Measurements from ENCODE around the gene BDH1.
"Not testable (repeated sequence)": the region's sequence is repeated elsewhere in the genome, so short reads cannot be mapped to it uniquely, and the experiment has no call there.

The BDH1 gene

DNA sequence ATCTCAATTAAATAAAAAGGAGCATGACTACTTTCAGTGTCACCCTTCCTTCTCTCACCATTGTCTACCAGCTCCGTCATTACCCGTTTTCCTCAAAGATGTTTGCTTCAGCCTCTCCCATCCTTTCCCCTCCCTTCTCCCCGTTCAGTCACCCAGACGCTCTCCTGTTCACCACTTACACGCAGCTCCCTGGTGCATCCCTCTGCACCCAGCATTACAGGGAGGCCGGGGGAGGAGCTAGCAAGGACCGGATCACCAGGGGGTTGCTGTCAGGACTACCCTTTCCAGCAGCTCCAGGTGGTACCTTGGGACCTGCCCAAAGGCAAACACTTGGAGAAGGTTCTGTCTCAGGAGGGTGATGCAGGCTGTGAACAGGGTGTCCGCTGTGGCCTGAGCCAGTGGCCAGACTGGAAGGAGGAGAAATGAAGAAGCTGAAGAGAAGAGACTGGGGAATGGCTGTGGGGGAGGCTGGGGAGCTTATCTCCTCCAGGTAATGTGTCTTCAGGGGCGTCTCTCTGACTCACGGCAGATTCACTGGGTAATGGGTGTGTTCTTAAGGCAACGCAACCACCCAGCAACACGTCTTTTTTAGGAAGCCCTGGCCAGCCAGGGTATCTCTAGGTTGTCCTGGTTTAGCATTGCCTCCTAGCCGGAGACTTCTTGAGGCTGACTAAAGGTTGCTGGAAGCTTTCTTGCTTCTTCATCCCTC is 21.8 kb upstream of the BDH1 start:
- no peak for DNase-seq

- DNase-seq = no peak
Measured at GRCh38 chr3:197576838-197577237, 21.1 kb upstream of the BDH1 start.

GRCh38 chr3:197575362-197575761 is 19.6 kb upstream of the BDH1 start:
- DNase-seq = no peak

DNA sequence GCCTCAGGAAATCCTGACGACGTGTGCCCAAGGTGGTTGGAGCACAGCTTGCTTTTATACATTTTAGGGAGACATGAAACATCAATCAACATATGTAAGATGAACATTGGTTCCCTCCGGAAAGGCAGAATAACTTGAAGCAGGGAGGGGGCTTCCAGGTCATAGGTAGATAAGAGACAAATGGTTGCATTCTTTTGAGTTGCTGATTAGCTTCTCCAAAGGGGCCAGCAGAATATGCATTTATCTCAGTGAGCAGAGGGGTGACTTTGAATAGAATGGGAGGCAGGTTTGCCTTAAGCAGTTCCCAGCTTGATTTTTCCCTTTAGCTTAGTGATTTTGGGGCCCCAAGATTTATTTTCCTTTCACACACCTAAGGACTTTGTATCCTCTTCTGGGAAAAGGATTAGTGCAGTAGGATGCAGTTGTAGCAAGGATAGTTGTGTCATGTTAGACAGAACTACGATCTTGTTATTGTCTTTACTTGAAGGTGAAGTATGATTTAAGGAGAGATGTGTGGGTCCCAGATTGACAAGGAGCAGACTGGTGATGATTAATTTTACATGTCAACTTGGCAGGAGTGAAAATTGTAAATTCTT is 18.7 kb upstream of the BDH1 start:
- not testable (repeated sequence) for DNase-seq

GRCh38 chr3:197573048-197573767 is 17.4 kb upstream of the BDH1 start:
- DNase-seq = no peak

- DNase-seq = not testable (repeated sequence)
Measured at GRCh38 chr3:197571880-197572172, 16.1 kb upstream of the BDH1 start.

GRCh38 chr3:197571074-197571879 is 15.5 kb upstream of the BDH1 start:
- not testable (repeated sequence) for DNase-seq

- not testable (repeated sequence) for DNase-seq
Measured at GRCh38 chr3:197569433-197569832, 13.7 kb upstream of the BDH1 start.

GRCh38 chr3:197567904-197568681 is 12.3 kb upstream of the BDH1 start:
- DNase-seq = no peak

GRCh38 chr3:197566155-197566554 is 10.4 kb upstream of the BDH1 start:
- DNase-seq = not testable (repeated sequence)

DNA sequence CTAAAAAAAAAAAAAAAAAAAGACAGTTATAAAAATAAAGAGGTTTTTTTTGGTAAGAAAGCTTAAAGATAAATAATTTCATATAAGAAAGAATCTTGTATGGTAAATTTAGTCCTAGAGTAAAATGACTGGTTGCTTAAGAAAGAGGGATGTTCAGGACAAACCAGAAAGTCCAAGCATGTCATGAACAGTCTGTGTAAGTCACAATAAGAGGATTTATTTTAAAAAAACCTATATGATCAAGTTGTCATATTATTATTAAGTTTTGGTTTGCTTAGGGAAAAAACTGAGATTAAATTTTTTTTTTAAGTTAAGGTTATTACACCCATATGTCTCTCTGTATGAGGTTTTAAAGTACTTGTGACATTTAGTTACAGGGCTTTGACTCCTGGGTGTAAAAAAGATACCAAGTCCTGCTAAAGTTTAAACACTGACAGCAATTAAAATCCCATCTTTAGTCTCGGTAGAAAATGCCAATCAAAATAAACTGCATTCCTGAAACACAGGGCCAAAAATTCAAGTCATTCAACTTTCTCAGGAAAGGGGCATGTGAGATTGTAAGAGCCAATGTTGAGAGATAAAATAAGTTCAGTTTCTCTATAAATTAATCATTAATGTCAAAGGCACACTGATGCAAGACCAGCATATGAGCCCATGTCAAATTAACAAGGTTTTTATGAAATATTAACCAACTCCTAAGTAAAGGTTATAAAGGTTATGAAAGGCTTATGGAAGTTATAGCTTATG is 8.5 kb upstream of the BDH1 start:
- no peak for DNase-seq

DNA sequence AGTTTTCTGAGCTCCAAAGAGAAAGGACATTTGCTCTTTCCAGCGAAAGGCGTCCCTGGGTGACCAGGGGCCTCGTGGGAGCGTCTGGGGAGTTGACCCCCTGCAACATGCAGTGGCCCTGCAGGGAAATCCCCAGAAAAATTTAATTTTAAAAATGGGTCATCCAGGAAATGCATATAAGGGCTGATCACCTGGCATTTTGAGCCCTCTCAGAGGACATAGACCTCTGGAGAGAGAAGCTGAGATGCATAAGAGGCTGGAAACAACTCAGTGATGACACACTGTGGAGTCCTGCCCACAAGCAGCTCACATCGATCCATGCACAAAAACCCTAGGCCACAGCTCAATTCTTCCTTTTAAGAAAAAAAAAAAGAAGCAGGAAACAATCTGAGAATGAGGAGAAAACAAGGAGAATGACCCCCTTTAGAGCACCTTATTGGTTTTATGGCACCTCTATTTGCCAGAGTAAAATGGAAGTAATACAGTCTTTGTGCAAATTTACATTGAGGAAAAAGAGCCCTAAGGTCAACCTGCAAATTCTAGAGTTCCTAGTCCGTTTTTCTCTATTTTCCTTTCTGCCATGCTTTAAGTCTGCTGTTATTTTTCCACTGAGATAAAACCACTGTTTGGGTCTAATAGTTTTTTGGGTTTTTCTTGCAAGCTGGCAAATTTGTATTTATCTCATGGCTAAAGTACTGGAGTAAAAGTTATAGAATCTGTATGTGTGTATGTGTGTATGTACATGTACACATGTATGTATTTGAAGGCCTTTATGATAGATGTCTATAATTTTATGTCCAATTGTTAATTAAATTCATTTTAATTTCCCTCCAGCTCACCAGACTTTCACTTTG is 6.9 kb upstream of the BDH1 start:
- DNase-seq = no peak

GRCh38 chr3:197561926-197562325 is 6.2 kb upstream of the BDH1 start:
- DNase-seq = no peak

GRCh38 chr3:197559651-197560050 is 3.9 kb upstream of the BDH1 start:
- DNase-seq = no peak

GRCh38 chr3:197554562-197555280 is 1.0 kb downstream of the BDH1 start:
- DNase-seq = peak; percentile 83

- DNase-seq = no peak
Measured at GRCh38 chr3:197554196-197554561, 1.6 kb downstream of the BDH1 start.

GRCh38 chr3:197552198-197552597 is 3.6 kb downstream of the BDH1 start:
- DNase-seq = no peak

DNA sequence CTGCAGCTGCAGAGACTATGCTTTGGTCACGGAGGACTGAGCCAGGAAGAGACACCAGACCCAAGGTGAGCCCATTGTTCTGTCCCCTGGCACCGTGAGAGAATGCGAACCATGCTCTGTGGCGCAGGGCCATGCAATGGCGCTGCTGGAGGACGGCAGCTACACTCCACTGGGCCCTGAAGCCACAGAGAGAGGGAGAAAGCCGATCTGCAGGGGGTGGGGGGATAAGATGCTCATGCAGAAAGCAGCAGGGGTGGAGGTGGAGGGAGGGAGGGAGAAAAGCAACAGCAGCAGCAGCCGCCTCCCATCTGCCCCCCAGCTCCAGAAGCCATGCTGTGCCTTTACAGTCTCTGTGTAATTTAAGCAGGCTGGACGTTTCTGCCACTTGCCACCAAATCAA is 5.3 kb downstream of the BDH1 start:
- no peak for DNase-seq

GRCh38 chr3:197549261-197549885 is 6.4 kb downstream of the BDH1 start:
- no peak for DNase-seq

Measured in NCI-H1048 (cell line).